22Rv1 (cell line): ENCODE data around the gene CARD6.
"Not testable (repeated sequence)": the region's sequence is repeated elsewhere in the genome, so short reads cannot be mapped to it uniquely, and the experiment has no call there.

ENCODE experiments used
- H3K27ac ChIP-seq: fragments of 450-650 bp; 2 replicates; pipeline ENCODE4 v1.5.1; 2017
- ZFX ChIP-seq: fragments of 450-650 bp; IDR thresholded peaks from 2 replicates; pipeline ENCODE4 v1.6.1; 2017; ENCODE audit warnings: antibody characterized with exemption, borderline replicate concordance
- TF ChIP-seq, protein P1 (sequence below): fragments of 450-650 bp; IDR thresholded peaks from 2 replicates; pipeline ENCODE4 v1.5.1; 2017; ENCODE audit warnings: mild to moderate bottlenecking

CARD6 gene

DNA sequence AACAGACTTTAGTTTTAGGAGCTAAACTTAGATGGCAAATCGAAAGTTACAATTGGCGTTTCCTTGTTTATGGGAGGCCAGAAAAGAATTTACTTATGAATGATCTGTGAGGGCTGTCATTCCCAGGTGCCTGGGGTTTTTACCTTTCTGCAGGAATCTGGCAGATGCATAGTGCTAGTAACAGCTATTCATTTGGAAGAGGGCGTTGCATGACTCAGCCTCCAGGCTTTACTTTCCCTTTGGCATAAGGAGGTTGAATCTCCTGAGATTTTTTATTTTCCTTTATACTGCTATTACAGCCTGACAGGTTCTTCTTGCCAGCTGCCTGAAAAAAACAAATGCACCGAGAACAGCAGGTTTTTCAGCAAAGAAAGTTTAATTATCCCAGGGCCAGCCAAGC lies 30.0 kb downstream of the CARD6 start:
- TF ChIP-seq, protein P1, sequence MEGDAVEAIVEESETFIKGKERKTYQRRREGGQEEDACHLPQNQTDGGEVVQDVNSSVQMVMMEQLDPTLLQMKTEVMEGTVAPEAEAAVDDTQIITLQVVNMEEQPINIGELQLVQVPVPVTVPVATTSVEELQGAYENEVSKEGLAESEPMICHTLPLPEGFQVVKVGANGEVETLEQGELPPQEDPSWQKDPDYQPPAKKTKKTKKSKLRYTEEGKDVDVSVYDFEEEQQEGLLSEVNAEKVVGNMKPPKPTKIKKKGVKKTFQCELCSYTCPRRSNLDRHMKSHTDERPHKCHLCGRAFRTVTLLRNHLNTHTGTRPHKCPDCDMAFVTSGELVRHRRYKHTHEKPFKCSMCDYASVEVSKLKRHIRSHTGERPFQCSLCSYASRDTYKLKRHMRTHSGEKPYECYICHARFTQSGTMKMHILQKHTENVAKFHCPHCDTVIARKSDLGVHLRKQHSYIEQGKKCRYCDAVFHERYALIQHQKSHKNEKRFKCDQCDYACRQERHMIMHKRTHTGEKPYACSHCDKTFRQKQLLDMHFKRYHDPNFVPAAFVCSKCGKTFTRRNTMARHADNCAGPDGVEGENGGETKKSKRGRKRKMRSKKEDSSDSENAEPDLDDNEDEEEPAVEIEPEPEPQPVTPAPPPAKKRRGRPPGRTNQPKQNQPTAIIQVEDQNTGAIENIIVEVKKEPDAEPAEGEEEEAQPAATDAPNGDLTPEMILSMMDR, result no peak
- no peak for TF ChIP-seq ZFX
- H3K27ac ChIP-seq, result no peak overlapping the region

DNA sequence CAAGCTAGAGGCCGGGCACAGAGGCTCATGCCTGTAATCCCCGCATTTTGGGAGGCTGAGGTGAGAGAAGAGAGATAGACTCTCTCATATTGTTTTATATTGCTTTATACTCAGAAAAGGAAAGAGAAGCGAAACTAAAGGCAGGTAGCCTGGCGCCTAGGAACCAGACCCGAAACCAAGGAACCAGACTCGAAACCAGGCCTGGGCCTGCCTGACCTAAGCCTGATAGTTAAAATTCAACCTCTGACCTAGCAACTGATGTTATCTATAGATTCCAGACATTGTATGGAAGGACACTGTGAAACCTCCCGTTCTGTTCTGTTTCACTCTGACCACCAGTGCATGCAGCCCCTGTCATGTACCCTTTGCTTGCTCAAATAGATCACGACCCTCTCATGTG lies 31.1 kb downstream of the CARD6 start:
- not testable (repeated sequence) for H3K27ac ChIP-seq

DNA sequence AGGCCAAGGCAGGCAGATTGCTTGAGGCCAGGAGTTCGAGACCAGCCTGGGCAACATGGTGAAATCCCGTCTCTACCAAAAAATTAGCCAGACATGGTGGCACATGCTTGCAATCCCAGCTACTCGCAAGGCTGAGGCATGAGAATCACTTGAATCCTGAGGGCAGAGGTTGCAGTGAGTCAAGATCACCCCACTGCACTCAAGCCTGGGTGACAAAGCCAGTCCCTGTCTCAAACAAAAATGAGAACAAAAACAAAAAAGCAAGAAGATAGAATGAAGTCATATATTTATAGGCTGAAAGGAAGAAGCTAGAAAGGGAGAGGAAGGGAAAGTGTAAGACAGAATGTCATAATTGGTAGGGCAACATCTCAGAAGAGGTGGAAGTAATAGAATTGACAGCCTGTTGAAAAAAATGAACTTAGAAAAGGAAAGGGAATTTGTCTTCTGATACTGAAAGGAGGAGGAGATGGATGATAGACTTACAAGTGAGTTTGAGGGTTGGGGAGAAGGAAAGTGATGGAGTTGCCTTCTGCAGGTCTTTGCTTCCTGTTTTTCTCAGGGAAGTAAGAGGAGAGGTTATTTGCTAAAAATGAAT lies 32.2 kb downstream of the CARD6 start:
- TF ChIP-seq, protein P1, result no peak
- TF ChIP-seq ZFX, result no peak
- H3K27ac ChIP-seq, result no peak overlapping the region

DNA sequence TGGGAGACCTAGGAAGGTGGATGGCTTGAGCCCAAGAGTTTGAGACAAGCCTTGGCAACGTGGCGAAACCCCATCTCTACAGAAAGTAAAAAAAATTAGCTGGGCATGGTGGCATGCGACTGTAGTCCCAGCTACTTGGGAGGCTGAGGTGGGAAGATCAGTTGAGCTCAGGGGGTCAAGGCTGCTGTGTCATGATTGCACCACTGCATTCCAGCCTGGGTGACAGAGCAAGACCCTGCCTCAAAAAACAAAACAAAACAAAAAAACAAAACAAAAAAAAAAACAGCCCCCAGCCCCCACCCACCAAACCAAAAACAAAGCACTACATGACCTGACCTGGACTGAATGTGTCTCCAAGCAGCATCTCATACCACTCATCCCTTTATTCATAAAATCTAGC lies 34.8 kb downstream of the CARD6 start:
- H3K27ac ChIP-seq, result no peak overlapping the region
- TF ChIP-seq, protein P1, result no peak
- no peak for TF ChIP-seq ZFX

DNA sequence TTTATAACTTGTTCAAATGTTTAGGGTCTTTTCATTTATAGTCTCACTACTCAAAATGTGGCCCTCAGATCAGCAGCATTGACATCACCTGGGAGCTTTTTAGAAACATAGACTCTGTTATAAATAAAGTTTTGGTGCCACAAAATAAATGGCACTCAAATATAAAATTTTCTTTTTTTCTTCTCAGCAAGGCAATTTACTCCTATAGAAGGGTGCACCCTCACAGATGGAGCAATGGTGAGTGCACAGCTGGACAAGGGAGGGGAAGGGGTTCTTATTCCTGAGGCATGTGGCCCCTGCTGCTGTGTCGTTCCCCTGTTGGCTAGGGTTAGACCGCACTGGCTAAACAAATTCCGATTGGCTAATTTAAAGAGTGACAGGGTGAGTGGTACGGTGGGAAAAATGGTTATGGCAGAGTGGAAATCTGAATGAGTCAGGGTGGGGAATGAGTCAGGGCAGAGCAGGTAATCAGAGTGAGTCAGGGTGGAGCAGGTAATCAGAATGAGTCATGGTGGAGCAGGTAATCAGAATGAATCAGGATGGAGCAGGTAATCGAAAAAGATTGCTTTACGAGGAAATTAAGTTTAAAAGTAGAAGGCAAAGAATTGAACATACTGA lies 36.3 kb downstream of the CARD6 start:
- TF ChIP-seq, protein P1, result no peak
- no peak for TF ChIP-seq ZFX

DNA sequence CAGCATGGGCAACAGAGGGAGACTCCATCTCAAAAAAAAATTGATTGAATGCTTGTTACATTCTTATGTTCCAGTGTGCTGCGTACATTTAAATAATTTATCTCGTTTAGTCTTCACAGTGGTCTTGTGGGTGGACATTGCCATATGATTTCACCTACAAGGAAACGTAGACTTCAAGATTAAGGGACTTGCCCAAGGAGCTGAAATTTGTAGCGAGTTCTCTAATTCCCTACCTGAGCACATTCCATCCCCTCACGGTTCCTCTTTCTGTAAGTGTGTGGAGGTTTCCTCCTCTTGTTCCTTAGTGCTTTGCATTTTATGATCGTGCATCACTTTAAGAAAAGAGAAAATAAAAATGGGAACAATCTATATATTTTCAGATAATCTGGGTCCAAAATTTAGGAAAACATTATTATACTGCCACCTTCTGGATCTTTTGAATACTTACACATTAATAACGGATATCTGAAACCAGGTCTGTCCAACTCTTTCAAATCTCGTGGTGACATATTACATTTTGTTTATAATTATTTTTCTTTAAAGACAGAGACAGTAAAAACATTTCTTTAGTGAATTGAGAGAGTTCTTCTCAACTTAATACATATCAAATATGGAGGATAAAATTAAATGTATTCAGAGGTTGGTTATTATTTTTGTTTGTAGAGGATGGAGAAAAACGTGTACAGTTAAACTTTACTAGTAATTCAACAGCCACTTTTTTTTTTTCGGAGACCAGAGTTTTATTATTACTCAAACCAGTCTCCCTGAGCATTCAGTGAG lies 38.2 kb downstream of the CARD6 start:
- TF ChIP-seq, protein P1, result peak; percentile 78
- no peak for TF ChIP-seq ZFX
- no peak overlapping the region for H3K27ac ChIP-seq

More for the DNA sequence above, 36.3 kb downstream of the CARD6 start:
- no peak overlapping the region for H3K27ac ChIP-seq

DNA sequence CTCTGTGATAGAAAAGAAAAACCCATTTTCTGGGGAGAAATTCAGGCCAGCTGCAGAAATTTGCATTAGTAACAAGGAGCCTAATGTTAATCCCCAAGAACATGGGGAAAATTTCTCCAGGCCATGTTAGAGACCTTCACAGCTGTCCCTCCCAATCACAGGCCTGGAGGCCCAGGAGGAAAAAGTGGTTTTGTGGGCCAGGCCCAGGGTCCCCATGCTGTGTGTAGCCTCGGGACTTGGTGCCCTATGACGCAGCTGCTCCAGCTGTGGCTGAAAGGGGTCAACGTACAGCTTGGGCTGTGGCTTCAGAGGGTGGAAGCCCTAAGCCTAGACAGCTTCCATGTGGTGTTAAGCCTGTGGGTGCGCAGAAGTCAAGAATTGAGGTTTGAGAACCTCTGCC lies 41.1 kb downstream of the CARD6 start:
- no peak overlapping the region for H3K27ac ChIP-seq
- no peak for TF ChIP-seq ZFX
- TF ChIP-seq, protein P1, result no peak

DNA sequence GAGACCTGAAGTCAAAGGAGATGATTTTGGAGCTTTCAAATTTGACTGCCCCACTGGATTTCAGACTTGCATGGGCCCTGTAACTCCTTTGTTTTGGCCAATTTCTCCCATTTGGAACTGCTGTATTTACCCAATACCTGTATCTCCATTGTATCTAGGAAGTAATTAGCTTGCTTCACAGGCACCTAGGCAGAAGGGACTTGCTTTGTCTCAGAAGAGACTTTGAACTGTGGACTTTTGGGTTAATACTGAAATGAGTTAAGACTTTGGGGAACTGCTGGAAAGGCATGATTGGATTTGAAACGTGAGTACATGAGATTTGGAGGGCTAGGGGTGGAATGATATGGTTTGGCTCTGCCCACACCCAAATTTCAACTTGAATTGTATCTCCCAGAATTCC lies 41.9 kb downstream of the CARD6 start:
- not testable (repeated sequence) for H3K27ac ChIP-seq

DNA sequence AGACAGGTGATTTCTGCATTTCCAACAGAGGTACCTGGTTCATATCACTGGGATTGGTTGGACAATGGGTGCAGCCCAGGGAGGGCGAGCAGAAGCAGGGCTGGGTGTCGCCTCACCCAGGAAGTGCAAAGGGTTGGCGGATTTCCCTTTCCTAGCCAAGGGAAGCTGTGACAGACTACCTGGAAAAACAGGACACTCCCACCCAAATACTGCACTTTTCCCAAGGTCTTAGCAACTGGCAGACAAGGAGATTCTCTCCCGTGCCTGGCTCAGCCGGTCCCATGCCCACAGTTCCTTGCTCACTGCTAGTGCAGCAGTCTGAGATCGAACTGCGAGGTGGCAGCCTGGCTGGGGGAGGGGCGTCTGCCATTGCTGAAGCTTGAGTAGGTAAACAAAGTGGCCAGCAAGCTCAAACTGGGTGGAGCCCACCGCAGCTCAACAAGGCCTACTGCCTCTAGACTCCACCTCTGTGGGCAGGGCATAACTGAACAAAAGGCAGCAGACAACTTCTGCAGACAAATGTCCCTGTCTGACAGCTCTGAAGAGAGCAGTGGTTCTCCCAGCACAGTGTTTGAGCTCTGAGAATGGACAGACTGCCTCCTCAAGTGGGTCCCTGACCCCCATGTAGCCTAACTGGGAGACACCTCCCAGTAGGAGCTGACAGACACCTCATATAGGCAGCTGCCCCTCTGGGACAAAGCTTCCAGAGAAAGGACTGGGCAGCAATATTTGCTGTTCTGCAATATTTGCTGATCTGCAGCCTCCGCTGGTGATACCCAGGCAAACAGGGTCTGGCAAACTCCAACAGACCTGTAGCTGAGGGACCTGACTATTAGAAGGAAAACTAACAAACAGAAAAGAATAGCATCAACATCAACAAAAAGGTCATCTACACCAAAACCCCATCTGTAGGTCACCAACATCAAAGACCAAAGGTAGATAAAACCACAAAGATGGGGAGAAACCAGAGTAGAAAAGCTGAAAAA lies 54.6 kb downstream of the CARD6 start:
- H3K27ac ChIP-seq, result peak overlapping the region; percentile 85
